OCI-LY7 (cell line): ENCODE measurements around the gene BMPR2. TPM values are rescaled to one million over a fixed set of nuclear protein-coding genes. Genes with fewer than 3 reads are reported as not detected.
"Not testable (repeated sequence)": the region's sequence is repeated elsewhere in the genome, so short reads cannot be mapped to it uniquely, and the experiment has no call there.

Experiments
- BruUV-seq: library from RNA; stranded (reverse); fragments of 400-500 nt; replicated peaks from 2 replicates; lab custom pipeline; 2021; lab: Mats Ljungman, UMichigan
- CTCF ChIA-PET: fragments of 300-600 bp; sonication (Branson Sonifier 250); formaldehyde crosslinking; loops from one replicate; lab custom pipeline; 2022; ENCODE audit warnings: antibody characterized with exemption; ENCODE audit not compliant: unreplicated experiment; lab: Charles Lee
- POLR2A ChIA-PET: fragments of 300-600 bp; sonication (Branson Sonifier 250); formaldehyde crosslinking; loops from one replicate; lab custom pipeline; 2022; ENCODE audit warnings: antibody characterized with exemption; lab: Charles Lee
- DNase-seq: peaks from one replicate; pipeline ENCODE4 v3.0.0-alpha.2; 2015; ENCODE audit warnings: low spot score
- H2AFZ ChIP-seq: fragments of 200-600 bp; sonication (generic), shearing (Covaris generic); 2 replicates; pipeline ENCODE4 v1.6.1; 2014; ENCODE audit warnings: mild to moderate bottlenecking, antibody characterized with exemption, low read length, moderate library complexity
- H3K27ac ChIP-seq: fragments of 200-600 bp; sonication (generic); 2 replicates; pipeline ENCODE4 v1.5.1; 2014; ENCODE audit warnings: mixed run types, low read depth, mild to moderate bottlenecking, moderate library complexity, low read length, inconsistent platforms; ENCODE audit not compliant: poor library complexity, severe bottlenecking
- H3K36me3 ChIP-seq: fragments of 200-600 bp; sonication (generic); 2 replicates; pipeline ENCODE4 v1.6.1; 2014; ENCODE audit warnings: mild to moderate bottlenecking, antibody characterized with exemption, low read length, moderate library complexity, mixed read lengths; ENCODE audit not compliant: insufficient read depth
- H3K4me1 ChIP-seq: fragments of 200-600 bp; sonication (generic); 2 replicates; pipeline ENCODE4 v1.5.1; 2014; ENCODE audit warnings: mild to moderate bottlenecking, low read length; ENCODE audit not compliant: insufficient read depth, poor library complexity, severe bottlenecking
- H3K4me2 ChIP-seq: fragments of 200-600 bp; sonication (generic); 2 replicates; pipeline ENCODE4 v1.6.1; 2014; ENCODE audit warnings: mild to moderate bottlenecking, low read length
- H3K4me3 ChIP-seq: fragments of 200-600 bp; sonication (generic); 2 replicates; pipeline ENCODE4 v1.5.1; 2014; ENCODE audit warnings: mild to moderate bottlenecking, low read depth, low read length; ENCODE audit not compliant: poor library complexity, severe bottlenecking
- H3K79me2 ChIP-seq: fragments of 200-600 bp; sonication (generic); 2 replicates; pipeline ENCODE4 v1.6.1; 2016; ENCODE audit warnings: low read depth, mild to moderate bottlenecking, low read length, moderate library complexity, mixed read lengths; ENCODE audit not compliant: insufficient read depth
- H3K9me2 ChIP-seq: fragments of 200-600 bp; sonication (generic); 2 replicates; pipeline ENCODE4 v1.6.1; 2016; ENCODE audit warnings: mild to moderate bottlenecking, low read length, mixed read lengths; ENCODE audit not compliant: insufficient read depth
- H3K9me3 ChIP-seq: fragments of 200-600 bp; sonication (generic); 2 replicates; pipeline ENCODE4 v1.6.1; 2014; ENCODE audit warnings: mild to moderate bottlenecking, mixed run types, low read length, mixed read lengths
- H4K20me1 ChIP-seq: fragments of 200-600 bp; sonication (generic); 2 replicates; pipeline ENCODE4 v1.6.1; 2014; ENCODE audit warnings: mild to moderate bottlenecking, antibody characterized with exemption, low read length, moderate library complexity, mixed read lengths; ENCODE audit not compliant: insufficient read depth
- CTCF ChIP-seq: fragments of 200-600 bp; sonication (generic); conservative IDR thresholded peaks from 2 replicates; pipeline ENCODE4 v1.5.1; 2014; ENCODE audit warnings: mild to moderate bottlenecking, antibody characterized with exemption, low read length, moderate library complexity, mixed read lengths
- EZH2phosphoT487 ChIP-seq: fragments of 200-600 bp; sonication (generic); IDR thresholded peaks from 2 replicates; pipeline ENCODE4 v1.6.1; 2018; ENCODE audit warnings: low read depth, borderline replicate concordance, mild to moderate bottlenecking, mixed run types, antibody characterized with exemption, low read length, moderate library complexity, mixed read lengths
- intact Hi-C: fragments of 100-400 bp; cut with micrococcal nuclease; formaldehyde crosslinking; loops from one replicate; pipeline ENCODE4 v1.10.0; 2022; ENCODE audit not compliant: unreplicated experiment
- total RNA-seq, 2 experiments: library from RNA; depleted of rRNA in 1 of 2; stranded (reverse); fragments of >200 nt in 1 of 2; shearing (Covaris generic) in 1 of 2; gene quantifications; 2 replicates each; pipeline ENCODE4 v1.2.3, GENCODE V29; 2014 to 2022

BMPR2 gene
- total RNA-seq, 2 experiments from 2014 or later, result 4.3 to 14.7 TPM

DNA sequence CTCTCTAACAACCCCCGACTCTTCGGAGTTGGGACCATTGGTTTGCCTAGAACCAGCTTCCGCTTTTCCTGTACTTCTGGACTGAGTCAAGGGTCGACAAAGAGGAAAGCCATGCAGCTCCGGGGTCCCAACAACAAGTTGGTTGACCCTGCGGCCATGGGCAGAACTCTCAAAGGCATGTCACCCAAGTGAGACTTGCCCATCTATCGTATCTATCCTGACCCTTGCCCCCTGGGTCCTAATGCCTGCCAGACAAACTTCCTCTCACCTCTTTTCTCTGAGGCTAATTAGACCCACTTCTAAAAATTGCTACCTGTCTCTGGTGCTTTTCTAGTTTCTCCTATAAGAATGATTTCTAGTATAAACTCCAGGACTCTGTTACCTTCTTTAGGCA is 121.3 kb downstream of the BMPR2 start:
- POLR2A ChIA-PET, H3K79me2 ChIP-seq, BruUV-seq, H4K20me1 ChIP-seq, H3K4me1 ChIP-seq, CTCF ChIA-PET, DNase-seq, H3K4me2 ChIP-seq, H3K9me2 ChIP-seq, H2AFZ ChIP-seq, H3K27ac ChIP-seq, H3K36me3 ChIP-seq, intact Hi-C loops, H3K4me3 ChIP-seq, H3K9me3 ChIP-seq: not testable (repeated sequence)

- H3K79me2 ChIP-seq, intact Hi-C loops, DNase-seq, POLR2A ChIA-PET, H3K4me3 ChIP-seq, H3K4me1 ChIP-seq, H3K4me2 ChIP-seq, CTCF ChIA-PET, H3K36me3 ChIP-seq, H4K20me1 ChIP-seq, H3K27ac ChIP-seq, H3K9me2 ChIP-seq, H2AFZ ChIP-seq, H3K9me3 ChIP-seq, BruUV-seq: not testable (repeated sequence)
These were observed 123.7 kb downstream of the BMPR2 start for GRCh38 chr2:202499841-202500240.

DNA sequence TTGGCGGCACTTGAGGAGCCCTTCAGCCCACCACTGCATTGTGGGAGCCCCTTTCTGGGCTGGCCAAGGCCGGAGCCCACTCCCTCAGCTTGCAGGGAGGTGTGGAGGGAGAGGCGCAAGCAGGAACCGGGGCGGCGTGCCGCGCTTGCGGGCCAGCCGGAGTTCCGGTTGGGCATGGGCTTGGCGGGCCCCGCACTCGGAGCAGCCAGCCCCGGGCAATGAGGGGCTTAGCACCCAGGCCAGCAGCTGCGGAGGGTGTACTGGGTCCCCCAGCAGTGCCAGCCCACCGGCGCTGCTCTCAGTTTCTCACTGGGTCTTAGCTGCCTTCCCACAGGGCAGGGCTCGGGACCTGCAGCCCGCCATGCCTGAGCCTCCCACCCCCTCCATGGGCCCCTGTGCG is 127.1 kb downstream of the BMPR2 start:
- BruUV-seq, H3K4me2 ChIP-seq, H3K27ac ChIP-seq, H3K9me2 ChIP-seq, H3K4me1 ChIP-seq, H3K4me3 ChIP-seq, H3K79me2 ChIP-seq, DNase-seq, H3K9me3 ChIP-seq, H4K20me1 ChIP-seq, CTCF ChIA-PET, H3K36me3 ChIP-seq, POLR2A ChIA-PET, intact Hi-C loops, H2AFZ ChIP-seq: not testable (repeated sequence)

- ChIA-PET POLR2A (interaction anchor here (0.9 to 1.1 kb wide), 3 partner anchors 27 to 461 kb away, joined by 3 to 4 read pairs (median 3); no protein-coding TSS in a partner anchor), CTCF (no interaction called here)
- no peak overlapping the region for H3K4me2 ChIP-seq
- no peaks in the 10 kb centered on the region for H3K9me3 ChIP-seq
- H3K4me1 ChIP-seq, result no peaks in the 10 kb centered on the region
- H4K20me1 ChIP-seq, result no peaks in the 10 kb centered on the region
- no TSS peak for BruUV-seq
- intact Hi-C loops, result no loop called here
- DNase-seq, result no peak
- no peaks in the 10 kb centered on the region for H3K36me3 ChIP-seq
- no peaks in the 10 kb centered on the region for H3K79me2 ChIP-seq
- H3K9me2 ChIP-seq, result no peaks in the 10 kb centered on the region
- TF ChIP-seq CTCF (no peak), EZH2phosphoT487 (no peak)
- no peak overlapping the region for H2AFZ ChIP-seq
- H3K4me3 ChIP-seq, result no peak overlapping the region
- no peak overlapping the region for H3K27ac ChIP-seq
These were observed 132.6 kb downstream of the BMPR2 start for GRCh38 chr2:202508686-202509085.
